Femur (tissue), 1 donor: Measurements from ENCODE around the gene OR3A1.
"Not testable (repeated sequence)": the region's sequence is repeated elsewhere in the genome, so short reads cannot be mapped to it uniquely, and the experiment has no call there.

Experiments
- DNase-seq: peaks from one replicate; pipeline ENCODE4 v3.0.0-alpha.2; 2017

The OR3A1 gene, protein sequence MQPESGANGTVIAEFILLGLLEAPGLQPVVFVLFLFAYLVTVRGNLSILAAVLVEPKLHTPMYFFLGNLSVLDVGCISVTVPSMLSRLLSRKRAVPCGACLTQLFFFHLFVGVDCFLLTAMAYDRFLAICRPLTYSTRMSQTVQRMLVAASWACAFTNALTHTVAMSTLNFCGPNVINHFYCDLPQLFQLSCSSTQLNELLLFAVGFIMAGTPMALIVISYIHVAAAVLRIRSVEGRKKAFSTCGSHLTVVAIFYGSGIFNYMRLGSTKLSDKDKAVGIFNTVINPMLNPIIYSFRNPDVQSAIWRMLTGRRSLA

DNA sequence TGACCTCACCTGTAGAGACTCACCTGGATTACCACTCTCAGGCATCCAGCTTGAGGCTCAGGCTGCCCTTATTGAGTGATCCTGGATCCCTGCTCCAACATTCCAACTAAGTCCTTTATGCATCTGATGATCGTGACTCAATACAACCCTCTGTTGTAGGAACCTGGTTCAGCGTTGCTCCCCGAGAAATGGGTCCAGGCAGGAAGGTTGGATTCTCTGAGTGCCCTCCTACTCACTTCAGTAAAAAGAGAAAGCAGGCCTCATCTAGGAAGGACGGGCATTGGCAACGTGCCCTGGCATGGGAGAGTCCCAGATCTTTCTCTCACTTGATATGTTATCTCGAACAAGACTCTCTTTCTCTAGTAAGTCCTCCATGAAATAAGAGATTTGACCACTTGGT is at the start of gene OR3A1:
Gene OR3A1, minus strand, starts transcription at position 101 of the 400 bp plus-strand sequence. CDS start 5,778 bp downstream, outside the sequence.
- no peak for DNase-seq

DNA sequence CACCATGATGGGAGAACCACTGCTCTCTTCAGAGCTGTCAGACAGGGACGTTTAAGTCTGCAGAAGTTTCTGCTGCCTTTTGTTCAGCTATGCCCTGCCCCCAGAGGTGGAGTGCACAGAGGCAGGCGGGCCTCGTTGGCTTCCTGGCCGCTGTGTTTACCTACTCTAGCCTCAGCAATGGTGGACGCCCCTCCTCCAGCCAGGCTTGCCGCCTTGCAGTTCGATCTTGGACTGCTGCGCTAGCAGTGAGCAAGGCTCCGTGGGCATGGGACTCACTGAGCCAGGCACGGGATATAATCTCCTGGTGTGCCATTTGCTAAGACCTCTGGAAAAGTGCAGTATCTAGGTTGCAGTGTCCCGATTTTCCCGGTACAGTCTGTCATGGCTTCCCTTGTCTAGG is 44.6 kb upstream of the OR3A1 start:
- DNase-seq: not testable (repeated sequence)

DNA sequence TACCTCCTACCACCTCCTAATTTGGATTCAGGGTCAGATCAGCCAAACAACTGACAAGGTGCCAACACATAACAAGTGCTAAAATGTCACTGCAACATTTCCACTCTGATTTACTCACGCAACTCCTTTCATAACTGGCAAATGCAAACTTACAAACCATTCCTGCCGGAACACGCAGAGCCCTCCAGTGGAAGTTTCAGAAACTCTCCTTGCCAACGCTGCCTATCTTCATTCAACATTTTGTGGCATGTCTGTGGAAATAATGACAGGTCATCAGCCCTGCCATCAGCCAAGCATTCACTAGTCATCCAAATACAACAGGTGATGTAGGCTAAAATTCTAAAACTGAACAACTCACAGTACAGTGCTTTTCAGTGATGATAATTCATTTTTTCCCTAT is 37.7 kb upstream of the OR3A1 start:
- no peak for DNase-seq

DNA sequence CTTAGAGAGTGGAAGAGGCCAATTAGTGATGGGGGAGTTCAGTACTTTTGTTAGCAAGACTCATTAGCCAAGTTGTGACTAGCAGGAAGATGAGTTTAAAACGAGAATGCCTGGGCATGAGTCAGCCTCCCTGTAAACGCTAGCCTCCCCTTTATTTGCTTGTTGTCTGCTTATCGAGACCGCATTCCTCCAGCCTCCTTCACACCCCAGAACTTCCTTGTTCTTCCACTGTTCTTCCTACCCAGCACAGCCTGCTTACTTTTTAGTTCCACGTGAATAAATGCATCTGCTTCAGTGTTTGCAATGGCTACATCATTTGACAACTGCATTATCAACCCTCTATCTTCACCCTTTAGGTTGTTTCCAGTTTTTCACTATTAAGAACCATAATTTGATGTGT is 20.2 kb upstream of the OR3A1 start:
- DNase-seq: no peak

DNA sequence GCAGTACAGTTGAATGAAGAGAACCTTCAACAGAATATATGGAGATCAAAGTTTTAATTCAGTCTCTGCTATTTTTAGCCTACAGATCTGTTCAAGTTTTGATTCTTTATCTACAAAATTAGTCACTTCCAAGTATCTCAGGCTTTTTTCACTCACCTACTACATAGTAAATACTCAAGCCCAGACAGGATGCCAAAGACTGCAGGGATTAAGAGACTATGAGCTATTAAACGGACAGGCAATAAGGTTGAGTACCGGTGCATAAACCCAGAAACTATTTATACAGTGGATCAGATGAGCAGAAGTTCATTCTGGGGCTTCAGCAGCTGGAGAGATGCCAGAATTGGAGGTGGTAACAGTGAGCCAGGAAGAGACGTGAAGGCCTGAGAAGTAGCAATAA is 18.7 kb upstream of the OR3A1 start:
- DNase-seq: no peak

DNA sequence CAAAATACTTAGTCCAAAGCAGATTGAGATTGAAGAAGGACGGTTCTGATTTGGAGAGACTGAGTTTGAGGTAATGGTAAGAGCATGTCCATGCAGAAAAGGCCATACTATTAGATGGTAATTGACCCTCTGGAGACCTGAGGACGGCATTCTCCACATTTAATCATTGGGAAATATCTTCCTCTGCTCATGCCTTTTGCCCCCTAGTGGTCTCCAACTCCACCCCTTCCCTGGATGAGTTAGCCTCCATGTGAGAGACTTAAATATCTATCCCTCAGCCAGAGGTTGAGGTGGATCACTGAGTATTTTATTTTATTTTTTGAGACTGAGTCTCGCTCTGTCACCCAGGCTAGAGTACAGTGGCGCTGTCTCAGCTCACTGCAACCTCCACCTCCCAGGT is 10.4 kb upstream of the OR3A1 start:
- no peak for DNase-seq

DNA sequence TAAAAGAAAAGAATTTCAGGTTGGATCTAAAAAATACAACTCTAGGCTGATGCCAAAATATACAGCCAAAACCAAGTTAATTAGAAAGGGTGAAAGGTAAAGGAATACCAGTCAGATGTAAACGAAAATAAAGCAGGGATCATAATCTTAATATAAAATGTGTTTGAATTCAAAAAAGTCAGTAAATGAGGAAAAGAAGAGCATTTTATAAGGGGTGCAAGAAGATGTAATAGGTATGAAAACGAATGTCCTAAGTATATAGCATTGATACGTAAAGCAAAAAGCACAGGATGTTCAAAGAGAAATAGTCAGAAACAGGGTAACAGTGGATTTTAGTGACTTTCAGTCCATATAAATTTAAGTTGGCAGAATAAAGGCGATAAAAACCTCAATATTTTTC is 2.5 kb downstream of the OR3A1 start:
- DNase-seq: no peak

DNA sequence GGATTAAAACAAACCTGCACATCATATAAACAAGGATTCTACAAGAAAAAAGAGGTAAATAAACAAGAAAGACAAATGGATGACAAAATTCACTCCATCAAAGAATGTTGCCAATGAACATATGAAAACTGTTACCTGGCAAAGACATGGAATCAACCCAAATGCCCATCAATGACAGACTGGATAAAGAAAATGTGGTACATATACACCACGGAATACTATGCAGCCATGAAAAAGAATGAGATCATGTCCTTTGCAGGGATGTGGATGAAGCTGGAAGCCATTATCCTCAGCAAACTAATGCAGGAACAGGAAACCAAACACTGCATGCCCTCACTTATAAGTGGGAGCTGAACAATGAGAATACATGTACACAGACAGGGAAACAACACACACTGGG is 4.6 kb downstream of the OR3A1 start:
- DNase-seq: not testable (repeated sequence)

DNA sequence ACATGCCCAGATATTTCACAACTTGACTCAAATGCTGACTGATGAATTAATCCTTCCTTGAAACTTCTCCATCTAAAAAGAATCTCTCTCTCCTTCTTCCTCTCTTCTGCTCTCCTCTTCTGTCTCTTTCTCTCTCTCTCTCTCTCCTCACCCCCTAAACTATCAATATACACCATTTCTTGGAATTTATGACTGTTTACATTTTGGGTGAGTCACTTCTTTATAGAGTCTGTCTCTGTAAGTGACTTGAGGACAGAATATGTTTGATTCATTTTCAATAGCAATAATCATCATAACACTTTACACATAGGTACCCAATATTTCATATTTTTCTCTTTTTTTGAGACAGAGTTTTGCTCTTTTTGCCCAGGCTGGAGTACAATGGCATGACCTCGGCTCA is 15.3 kb downstream of the OR3A1 start:
- no peak for DNase-seq

DNA sequence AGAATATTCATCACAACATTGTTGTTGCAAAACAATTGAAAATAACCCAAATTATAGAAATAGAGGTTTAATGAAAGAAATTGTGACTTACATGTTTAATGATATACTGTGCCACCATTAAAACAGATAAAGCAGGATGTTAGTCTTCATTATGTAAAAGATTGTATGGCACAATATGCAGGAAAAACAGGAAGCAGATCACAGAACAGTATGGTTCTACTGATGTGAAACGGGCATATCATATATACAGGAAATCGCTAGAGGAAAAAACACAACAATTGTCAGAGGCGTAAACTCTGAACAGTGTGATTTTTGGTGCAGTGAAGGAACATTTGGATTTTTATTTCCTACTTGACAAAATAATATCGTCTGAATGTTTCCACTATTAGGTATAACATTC is 22.0 kb downstream of the OR3A1 start:
- no peak for DNase-seq

DNA sequence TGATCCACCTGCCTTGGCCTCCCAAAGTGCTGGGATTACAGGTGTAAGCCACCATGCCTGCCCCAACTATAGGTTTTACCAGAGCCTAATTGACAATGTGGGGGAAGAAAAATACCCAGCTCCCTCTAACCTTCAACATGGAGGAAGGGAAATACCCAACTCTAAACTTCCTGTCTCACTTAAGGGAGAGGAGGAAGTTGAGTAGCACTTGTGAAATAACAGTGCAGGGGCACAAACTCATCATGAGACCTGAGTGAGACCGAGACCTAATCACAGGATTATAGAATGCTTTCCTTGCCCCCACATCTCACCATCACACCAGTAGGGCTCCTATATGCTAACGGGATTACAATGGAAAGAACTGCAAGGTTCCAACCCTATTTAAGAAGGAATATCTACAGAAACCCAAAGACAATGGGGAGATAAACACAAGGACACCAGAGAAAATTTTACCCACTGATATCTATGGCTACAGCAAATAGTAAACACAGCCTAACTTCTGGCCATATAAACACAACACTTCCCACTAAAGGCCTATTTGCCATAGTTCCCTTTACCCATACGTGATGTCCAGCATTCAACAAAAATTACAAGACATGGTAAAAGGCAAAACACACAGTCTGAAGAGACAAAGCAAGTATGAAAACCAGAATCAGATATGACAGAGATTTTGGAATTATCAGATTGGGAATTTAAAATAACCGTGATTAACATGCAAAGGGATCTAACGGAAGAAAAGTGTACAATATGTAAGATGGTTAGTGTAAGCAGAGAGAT is 26.9 kb downstream of the OR3A1 start:
- no peak for DNase-seq

DNA sequence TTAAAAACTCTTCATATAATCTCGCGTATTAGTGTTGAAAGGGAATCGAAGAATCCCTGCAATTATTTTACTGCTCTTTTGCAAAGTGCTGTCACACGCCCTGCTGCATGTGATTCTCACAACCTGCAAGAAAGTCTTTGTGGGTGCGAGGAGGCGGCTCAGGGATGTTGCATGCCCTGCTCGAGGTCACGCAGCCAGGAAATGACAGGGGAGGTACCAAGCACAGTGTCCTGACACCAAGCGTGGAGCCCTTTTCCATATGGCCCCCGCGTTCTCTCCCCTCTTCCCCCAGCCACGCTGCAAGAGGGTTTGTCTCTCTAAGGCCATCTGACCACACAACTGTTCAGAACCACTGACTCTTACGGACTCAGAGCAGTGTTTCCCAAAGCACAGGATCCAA is 37.6 kb downstream of the OR3A1 start:
- no peak for DNase-seq

DNA sequence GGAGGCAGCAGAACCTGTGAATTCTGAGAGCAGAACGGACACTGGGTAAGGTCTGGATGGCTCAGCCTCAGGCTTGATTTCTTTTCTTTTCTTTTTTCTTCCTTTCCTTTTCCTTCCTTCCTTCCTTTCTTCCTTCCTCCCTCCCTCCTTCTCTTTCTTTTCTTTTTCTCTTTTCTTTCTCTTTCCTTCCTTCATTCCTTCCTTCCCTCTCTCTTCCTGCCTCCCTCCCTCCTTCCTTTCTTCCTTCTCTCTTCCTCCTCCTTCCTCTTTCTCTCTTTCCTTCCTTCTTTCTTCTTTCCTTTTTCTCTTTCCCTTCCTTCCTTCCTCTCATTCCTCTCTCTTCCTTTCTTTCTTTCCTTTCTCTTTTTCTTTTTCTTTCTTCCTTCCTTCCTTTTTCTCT is 38.0 kb downstream of the OR3A1 start:
- DNase-seq: no peak

DNA sequence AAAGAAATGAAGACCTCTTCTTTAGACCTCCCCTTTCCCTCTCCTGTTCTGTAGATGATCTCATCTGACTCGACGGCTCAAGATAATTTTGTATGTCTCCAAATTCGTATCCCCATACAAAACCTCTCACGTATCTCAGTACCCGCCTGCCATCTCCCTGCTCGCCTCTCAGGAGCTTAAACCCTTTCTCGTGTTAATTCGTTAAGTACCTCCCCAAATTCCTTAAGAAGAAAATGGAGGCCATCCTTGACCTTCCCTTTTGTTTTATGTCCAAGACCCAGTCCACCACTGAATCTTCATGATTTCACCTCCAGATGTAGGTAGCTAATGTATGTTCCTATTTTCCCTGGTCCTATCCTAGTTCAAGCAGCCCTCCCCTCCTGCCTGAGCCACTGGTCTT is 41.6 kb downstream of the OR3A1 start:
- DNase-seq: no peak

DNA sequence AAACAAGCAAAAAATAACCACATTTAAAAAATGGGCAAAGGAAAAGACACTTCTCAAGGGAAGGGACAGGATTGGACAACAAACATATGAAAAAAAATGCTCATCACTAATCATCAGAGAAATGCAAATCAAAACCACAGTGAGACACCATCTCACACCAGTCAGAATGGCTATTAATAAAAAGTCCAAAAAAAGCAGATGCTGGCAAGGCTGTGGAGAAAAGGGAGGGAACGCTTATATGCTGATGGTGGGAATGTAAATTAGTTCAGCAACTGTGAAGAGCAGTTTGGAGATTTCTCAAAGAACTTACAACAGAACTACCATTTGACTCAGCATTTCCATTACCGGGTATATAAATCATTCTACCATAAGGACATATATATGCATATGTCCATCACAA is 49.1 kb downstream of the OR3A1 start:
- not testable (repeated sequence) for DNase-seq

DNA sequence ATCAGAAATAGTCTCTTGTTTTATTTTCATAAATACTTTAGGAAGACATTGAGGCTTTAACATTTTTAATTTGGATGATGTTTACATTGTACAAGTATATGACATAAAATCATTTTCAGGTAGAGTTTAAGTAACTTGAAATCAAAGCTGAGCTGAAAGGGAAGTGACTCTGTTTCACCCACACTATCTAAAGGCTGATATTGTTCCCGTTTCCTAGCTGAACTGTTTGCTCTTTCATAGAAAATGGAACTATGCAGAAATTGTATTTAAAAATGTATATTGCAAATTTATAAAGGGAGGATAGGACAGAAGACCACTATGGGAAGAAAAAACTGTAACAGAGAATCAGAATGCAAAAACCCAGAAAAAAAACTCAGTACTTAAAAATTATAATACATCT is 53.3 kb downstream of the OR3A1 start:
- DNase-seq: not testable (repeated sequence)

DNA sequence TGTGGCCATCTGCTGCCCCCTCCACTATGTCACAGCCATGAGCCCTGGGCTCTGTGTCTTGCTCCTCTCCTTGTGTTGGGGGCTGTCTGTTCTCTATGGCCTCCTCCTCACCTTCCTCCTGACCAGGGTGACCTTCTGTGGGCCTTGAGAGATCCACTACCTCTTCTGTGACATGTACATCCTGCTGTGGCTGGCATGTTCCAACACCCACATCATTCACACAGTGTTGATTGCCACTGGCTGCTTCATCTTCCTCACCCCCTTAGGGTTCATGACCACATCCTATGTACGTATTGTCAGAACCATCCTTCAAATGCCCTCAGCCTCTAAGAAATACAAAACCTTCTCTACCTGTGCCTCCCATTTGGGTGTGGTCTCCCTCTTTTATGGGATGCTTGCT is 57.1 kb downstream of the OR3A1 start:
- not testable (repeated sequence) for DNase-seq
